Mesenchymal stem cell (in vitro differentiated cells and primary cell): ENCODE results near the gene ACRBP.

ENCODE experiments used
- DNase-seq: peaks from one replicate; pipeline ENCODE4 v3.0.0-alpha.2; 2013
- H2AFZ ChIP-seq: one replicate; pipeline ENCODE4 v1.6.1; 2013; ENCODE audit warnings: low read depth, mild to moderate bottlenecking, control low read depth, inconsistent platforms, low read length, moderate library complexity
- H2AK5ac ChIP-seq: 2 replicates; pipeline ENCODE4 v1.6.1; 2013; ENCODE audit warnings: low read length, moderate library complexity, mild to moderate bottlenecking, inconsistent platforms; ENCODE audit not compliant: severe bottlenecking
- H2BK120ac ChIP-seq: one replicate; pipeline ENCODE4 v1.6.1; 2013; ENCODE audit warnings: low read depth, mild to moderate bottlenecking, inconsistent platforms, low read length, moderate library complexity
- H2BK12ac ChIP-seq, 2 experiments: one replicate each; pipeline ENCODE4 v1.6.1; 2013; ENCODE audit warnings: inconsistent platforms in 2 of 2, low read length in 2 of 2, mild to moderate bottlenecking in 2 of 2, moderate library complexity in 2 of 2, control low read depth in 1 of 2
- H2BK15ac ChIP-seq: one replicate; pipeline ENCODE4 v1.6.1; 2013; ENCODE audit warnings: mild to moderate bottlenecking, low read depth, inconsistent platforms; ENCODE audit not compliant: poor library complexity, severe bottlenecking
- H2BK5ac ChIP-seq: 2 replicates; pipeline ENCODE4 v1.6.1; 2013; ENCODE audit warnings: low read depth, mild to moderate bottlenecking, low read length, control low read depth, inconsistent platforms; ENCODE audit not compliant: poor library complexity, severe bottlenecking
- H3K14ac ChIP-seq, 2 experiments: one replicate each; pipeline ENCODE4 v1.6.1; 2013; ENCODE audit warnings: inconsistent platforms in 2 of 2, low read length in 2 of 2, control low read depth in 1 of 2, mild to moderate bottlenecking in 1 of 2, moderate library complexity in 1 of 2
- H3K18ac ChIP-seq, 2 experiments: one replicate each; pipeline ENCODE4 v1.6.1; 2013; ENCODE audit warnings: inconsistent platforms in 2 of 2, low read length in 2 of 2, control low read depth in 1 of 2, low read depth in 1 of 2, mild to moderate bottlenecking in 1 of 2
- H3K23ac ChIP-seq, 2 experiments: one replicate each; pipeline ENCODE4 v1.6.1; 2013; ENCODE audit warnings: inconsistent platforms in 2 of 2, low read length in 2 of 2, mild to moderate bottlenecking in 2 of 2, moderate library complexity in 2 of 2, control low read depth in 1 of 2
- H3K27ac ChIP-seq: 2 replicates; pipeline ENCODE4 v1.5.1; 2013; ENCODE audit warnings: mild to moderate bottlenecking, moderate library complexity, low read length, control low read depth, inconsistent platforms; ENCODE audit not compliant: poor library complexity, severe bottlenecking
- H3K27me3 ChIP-seq, 2 experiments: 2 replicates each; pipeline versions ENCODE4 v1.6.1 to v1.7.0; 2013; ENCODE audit warnings: low read length in 2 of 2, mild to moderate bottlenecking in 2 of 2, moderate library complexity in 2 of 2, control low read depth in 1 of 2, inconsistent platforms in 1 of 2; ENCODE audit not compliant: control insufficient read depth in 1 of 2, insufficient read depth in 1 of 2
- H3K36me3 ChIP-seq, 2 experiments: 2 replicates each; pipeline versions ENCODE4 v1.6.1 to v1.7.0; 2013; ENCODE audit warnings: low read length in 2 of 2, control low read depth in 1 of 2, inconsistent platforms in 1 of 2, low read depth in 1 of 2, mild to moderate bottlenecking in 1 of 2; ENCODE audit not compliant: insufficient read depth in 2 of 2, control insufficient read depth in 1 of 2
- H3K4ac ChIP-seq, 2 experiments: one replicate each; pipeline ENCODE4 v1.6.1; 2013; ENCODE audit warnings: inconsistent platforms in 2 of 2, low read length in 2 of 2, mild to moderate bottlenecking in 2 of 2, moderate library complexity in 2 of 2, control low read depth in 1 of 2, low read depth in 1 of 2
- H3K4me1 ChIP-seq: 2 replicates; pipeline ENCODE4 v1.6.1; 2013; ENCODE audit warnings: low read depth, low read length, control low read depth; ENCODE audit not compliant: control insufficient read depth, insufficient read depth
- H3K4me2 ChIP-seq: 2 replicates; pipeline ENCODE4 v1.6.1; 2013; ENCODE audit warnings: low read length, mild to moderate bottlenecking, inconsistent platforms; ENCODE audit not compliant: poor library complexity, severe bottlenecking
- H3K4me3 ChIP-seq, 2 experiments: 2 replicates each; pipeline versions ENCODE4 v1.5.1 to v1.7.0; 2013; ENCODE audit warnings: low read length in 2 of 2, mild to moderate bottlenecking in 2 of 2, control low read depth in 1 of 2, low read depth in 1 of 2; ENCODE audit not compliant: insufficient read depth in 1 of 2
- H3K79me1 ChIP-seq: replicated peaks from 2 replicates; pipeline ENCODE4 v1.6.1; 2013; ENCODE audit warnings: mild to moderate bottlenecking, control low read depth, low read length, inconsistent platforms; ENCODE audit not compliant: poor library complexity, severe bottlenecking
- H3K9ac ChIP-seq: 2 replicates; pipeline ENCODE4 v1.7.0; 2013; ENCODE audit warnings: mild to moderate bottlenecking, low read length, moderate library complexity
- H3K9me3 ChIP-seq: 2 replicates; pipeline ENCODE4 v1.7.0; 2013; ENCODE audit warnings: mild to moderate bottlenecking, low read length; ENCODE audit not compliant: control insufficient read depth
- H4K8ac ChIP-seq: one replicate; pipeline ENCODE4 v1.6.1; 2013; ENCODE audit warnings: inconsistent platforms, mild to moderate bottlenecking, low read length, moderate library complexity
- H4K91ac ChIP-seq: one replicate; pipeline ENCODE4 v1.6.1; 2013; ENCODE audit warnings: mild to moderate bottlenecking, low read length, inconsistent platforms
- WGBS: methylation state at CpG from one replicate; pipeline ENCODE4 v1.1.7; 2013; ENCODE audit warnings: mixed read lengths; 5-methylcytosine and 5-hydroxymethylcytosine counted together

ACRBP gene

DNA sequence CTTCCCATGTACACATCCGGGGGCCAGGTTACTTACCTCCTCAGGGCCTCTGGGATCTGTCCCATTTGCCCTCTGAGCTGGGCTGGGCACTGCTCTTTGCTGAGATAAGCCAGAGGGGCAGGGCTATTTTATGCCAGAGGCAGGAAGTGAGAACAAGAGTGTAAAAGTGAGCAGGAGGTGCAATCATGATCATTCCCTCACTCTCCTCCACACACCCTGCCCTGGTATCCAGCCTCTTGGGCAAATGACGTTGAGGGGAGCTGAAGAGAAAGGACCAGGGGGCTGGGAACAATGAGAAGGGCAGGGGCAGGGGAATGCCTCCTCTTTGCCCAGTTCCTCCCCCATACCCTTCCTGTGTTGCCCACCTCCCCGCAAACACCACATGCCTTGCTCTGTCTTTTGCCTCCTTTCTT lies 15.7 kb downstream of the ACRBP start:
- H3K4me3 ChIP-seq = no peak overlapping the region
- no peak for DNase-seq
- no peaks in the 10 kb centered on the region for H3K9me3 ChIP-seq
- H3K9ac ChIP-seq = no peak overlapping the region
- no peak overlapping the region for H3K4ac ChIP-seq
- no peak overlapping the region for H3K18ac ChIP-seq
- no peak overlapping the region for H2BK15ac ChIP-seq
- no peak overlapping the region for H2BK5ac ChIP-seq
- H3K4me2 ChIP-seq = no peak overlapping the region
- H3K79me1 ChIP-seq = no peaks in the 10 kb centered on the region
- H2BK12ac ChIP-seq = peak overlapping the region in 1 of 2 experiments; percentile 61
- peak overlapping the region; percentile 3 for H2AFZ ChIP-seq
- no peak overlapping the region for H2AK5ac ChIP-seq
- no peak overlapping the region for H2BK120ac ChIP-seq
- peak overlapping the region; percentile 62 for H4K91ac ChIP-seq
- peaks cover 0 to 19% of the 10 kb centered on the region in 2 experiments for H3K27me3 ChIP-seq
- H3K4me1 ChIP-seq = peaks cover 19% of the 10 kb centered on the region
- no peak overlapping the region for H3K14ac ChIP-seq
- H3K27ac ChIP-seq = no peak overlapping the region
- 91% methylated on average over 3 of the region's 3 CpGs for WGBS
- no peak overlapping the region for H3K23ac ChIP-seq
- H3K36me3 ChIP-seq = no peaks in the 10 kb centered on the region
- H4K8ac ChIP-seq = peak overlapping the region; percentile 66

DNA sequence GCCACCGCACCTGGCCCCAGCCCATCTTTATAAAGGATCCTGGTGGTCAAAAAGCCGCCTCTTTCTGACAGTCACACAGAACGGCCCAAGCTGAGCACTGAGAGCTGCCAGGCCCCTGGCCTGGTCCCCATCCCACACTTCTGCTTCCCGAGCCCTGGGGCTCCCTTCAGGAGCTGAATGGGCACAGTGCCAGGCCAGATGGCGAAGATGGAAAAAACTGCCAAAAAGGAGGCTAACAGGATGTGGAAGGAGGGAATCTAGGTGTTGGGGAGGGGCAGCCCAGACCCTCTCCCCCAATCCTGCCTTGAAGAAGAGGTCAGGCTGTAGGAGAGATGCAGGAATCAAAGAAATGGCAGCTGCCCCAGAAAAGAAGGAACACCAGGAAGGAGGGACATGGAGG lies 16.5 kb downstream of the ACRBP start:
- Histone ChIP-seq H3K9ac (no peak overlapping the region), H3K79me1 (no peaks in the 10 kb centered on the region), H4K91ac (no peak overlapping the region), H3K23ac (no peak overlapping the region), H3K4me3 (no peak overlapping the region), H3K9me3 (no peaks in the 10 kb centered on the region), H2BK5ac (no peak overlapping the region), H2BK120ac (no peak overlapping the region), H3K14ac (no peak overlapping the region), H2AFZ (no peak overlapping the region), H2AK5ac (no peak overlapping the region), H3K18ac (no peak overlapping the region), H3K27me3 (peaks cover 0 to 18% of the 10 kb centered on the region in 2 experiments), H3K4me2 (no peak overlapping the region), H3K27ac (no peak overlapping the region), H3K4ac (no peak overlapping the region), H4K8ac (no peak overlapping the region), H2BK12ac (no peak overlapping the region), H2BK15ac (no peak overlapping the region), H3K4me1 (peaks cover 12% of the 10 kb centered on the region), H3K36me3 (no peaks in the 10 kb centered on the region)
- WGBS = 89% methylated on average over 5 of the region's 5 CpGs
- no peak for DNase-seq

DNA sequence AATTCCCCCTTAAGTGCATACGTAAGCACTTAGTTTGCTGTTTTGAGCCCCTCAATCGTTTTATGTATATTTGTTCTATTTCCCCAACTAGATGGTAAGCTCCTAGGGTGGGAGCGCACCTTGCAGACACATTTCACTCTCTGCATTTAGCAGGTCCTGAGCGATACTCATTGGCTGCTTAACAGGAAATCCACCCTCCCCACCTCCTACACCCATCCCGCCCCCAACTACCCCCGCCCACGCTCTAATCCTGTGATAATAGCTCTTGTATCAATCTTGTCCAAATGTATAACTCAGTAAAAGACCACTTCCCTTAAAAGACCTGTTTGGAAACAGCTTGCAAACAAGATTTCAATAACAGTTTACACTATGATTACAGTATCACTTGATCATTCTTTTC lies 19.6 kb downstream of the ACRBP start:
- no peak overlapping the region for H3K4me2 ChIP-seq
- H4K8ac ChIP-seq = no peak overlapping the region
- 81% methylated on average over 7 of the region's 7 CpGs for WGBS
- no peak for DNase-seq
- H3K23ac ChIP-seq = no peak overlapping the region
- H3K18ac ChIP-seq = no peak overlapping the region
- no peak overlapping the region for H4K91ac ChIP-seq
- no peak overlapping the region for H2BK120ac ChIP-seq
- no peaks in the 10 kb centered on the region for H3K9me3 ChIP-seq
- no peak overlapping the region for H2BK5ac ChIP-seq
- H3K27ac ChIP-seq = no peak overlapping the region
- H3K36me3 ChIP-seq = no peaks in the 10 kb centered on the region
- H3K14ac ChIP-seq = no peak overlapping the region
- H2AFZ ChIP-seq = no peak overlapping the region
- H3K79me1 ChIP-seq = no peaks in the 10 kb centered on the region
- H3K4me1 ChIP-seq = peaks cover 4% of the 10 kb centered on the region
- no peak overlapping the region for H3K4me3 ChIP-seq
- no peak overlapping the region for H3K9ac ChIP-seq
- H2AK5ac ChIP-seq = no peak overlapping the region
- no peak overlapping the region for H2BK15ac ChIP-seq
- H3K4ac ChIP-seq = no peak overlapping the region
- no peak overlapping the region for H2BK12ac ChIP-seq
- H3K27me3 ChIP-seq = peaks cover 0 to 10% of the 10 kb centered on the region in 2 experiments

DNA sequence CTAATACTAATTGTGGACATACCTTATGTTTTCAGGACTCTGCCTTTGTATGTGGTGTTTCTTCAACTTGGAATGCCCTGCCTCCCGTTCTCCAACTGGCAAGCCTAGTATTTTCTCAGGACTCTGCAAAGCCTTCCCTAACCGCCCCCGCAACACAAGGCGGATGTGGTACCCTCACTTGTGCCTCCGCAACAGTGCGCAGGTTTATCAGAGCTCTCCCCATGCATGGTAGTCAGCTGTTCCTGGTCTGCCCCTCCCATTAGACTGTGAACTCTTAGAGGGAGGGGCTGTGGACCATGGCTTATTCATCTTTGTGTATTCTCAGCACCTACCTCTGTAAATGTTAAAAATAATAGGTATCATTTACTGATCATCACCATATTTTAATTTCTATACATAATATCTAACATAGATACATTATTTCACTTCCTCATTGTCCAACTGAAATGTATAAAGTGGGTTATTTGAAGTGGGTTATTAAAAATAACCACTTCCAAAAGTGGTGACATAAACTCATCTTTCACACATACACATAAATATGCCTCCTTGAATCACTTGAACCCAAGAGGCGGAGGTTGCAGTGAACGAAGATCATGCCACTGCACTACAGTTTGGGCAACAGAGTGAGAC lies 20.5 kb downstream of the ACRBP start:
- H3K4me3 ChIP-seq = no peak overlapping the region
- H4K91ac ChIP-seq = no peak overlapping the region
- no peak overlapping the region for H2AK5ac ChIP-seq
- no peaks in the 10 kb centered on the region for H3K9me3 ChIP-seq
- peak overlapping the region in 1 of 2 experiments; percentile 24 for H3K18ac ChIP-seq
- H3K4ac ChIP-seq = no peak overlapping the region
- H2BK120ac ChIP-seq = no peak overlapping the region
- no peak overlapping the region for H2BK12ac ChIP-seq
- H4K8ac ChIP-seq = no peak overlapping the region
- no peaks in the 10 kb centered on the region for H3K79me1 ChIP-seq
- H3K27me3 ChIP-seq = peaks cover 0 to 9% of the 10 kb centered on the region in 2 experiments
- whole genome bisulfite sequencing = 92% methylated on average over 7 of the region's 8 CpGs
- H3K27ac ChIP-seq = no peak overlapping the region
- no peaks in the 10 kb centered on the region for H3K36me3 ChIP-seq
- no peaks in the 10 kb centered on the region for H3K4me1 ChIP-seq
- H3K23ac ChIP-seq = no peak overlapping the region
- no peak overlapping the region for H3K4me2 ChIP-seq
- no peak overlapping the region for H2BK5ac ChIP-seq
- H3K14ac ChIP-seq = no peak overlapping the region
- no peak overlapping the region for H2BK15ac ChIP-seq
- H3K9ac ChIP-seq = no peak overlapping the region
- no peak for DNase-seq
- H2AFZ ChIP-seq = no peak overlapping the region
